ENCODE measurements around the gene NAA35. TPM values are rescaled to one million over a fixed set of nuclear protein-coding genes. Genes with fewer than 3 reads are reported as not detected.

The NAA35 gene
- total and polyA plus RNA-seq, 9 of the 15 experiments (the other 6 are each of a cell fraction or from before 2014, with no cell fraction given): 17.7 to 43.9 (median 29.0) TPM

DNA sequence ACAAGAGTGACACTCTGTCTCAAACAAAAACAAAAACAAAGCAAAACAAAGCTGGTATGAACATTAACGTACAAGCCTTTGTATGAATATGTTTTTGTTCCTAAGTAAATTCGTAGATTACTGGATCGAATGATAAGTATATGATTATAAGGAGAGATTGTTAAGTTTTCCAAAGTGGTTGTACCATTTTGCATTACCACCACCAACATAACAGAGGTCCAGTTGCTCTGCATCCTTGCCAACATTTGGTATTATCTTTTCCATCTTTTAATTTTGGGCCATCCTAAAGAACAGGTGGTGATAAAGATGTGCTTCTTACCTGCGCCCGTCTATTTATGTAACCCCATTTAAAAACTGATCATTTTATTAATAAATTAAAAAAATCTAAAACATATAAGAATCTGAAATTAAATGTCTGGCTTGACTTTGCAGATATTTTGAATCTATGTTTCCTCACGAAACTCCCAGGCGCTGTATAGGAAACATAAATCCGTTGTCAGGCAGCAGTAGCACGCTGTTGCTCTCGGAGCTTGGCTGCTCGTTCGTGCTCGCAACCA is 593 bp upstream of the NAA35 start (continued):
- TF ChIP-seq MLLT1 (IDR thresholded peaks at IDR 0.05) (peak in 1 of 2 experiments; percentile 58; a peak in 2 of 4 replicates), TSC22D4 (tag; IDR thresholded peaks at IDR 0.05) (no peak), PML (IDR thresholded peaks at IDR 0.05; ENCODE audit: low read length) (peak; percentile 60; the same call in 1 of the 2 replicates), SMAD1 (IDR thresholded peaks at IDR 0.05; ENCODE audit: low read depth, low read length, partially characterized antibody) (peak; percentile 61), POLR2AphosphoS5 (IDR thresholded peaks at IDR 0.05; ENCODE audit: control insufficient read depth, insufficient read depth, low read depth, low read length) (peak; percentile 90), NFRKB (IDR thresholded peaks at IDR 0.05; ENCODE audit: low read depth) (peak; percentile 69), TAF1 (IDR thresholded peaks at IDR 0.05; ENCODE audit: control insufficient read depth, extremely low read depth, insufficient read depth, low read length, severe bottlenecking) (peak; percentile 89), HDAC3 (IDR thresholded peaks at IDR 0.05; ENCODE audit: borderline replicate concordance, partially characterized antibody) (peak; percentile 42), SUPT5H (IDR thresholded peaks at IDR 0.05) (peak; percentile 83), POLR2B (IDR thresholded peaks at IDR 0.05; ENCODE audit: low read depth, partially characterized antibody) (peak; percentile 80), CAMTA2 (CRISPR knock-in tag; conservative IDR thresholded peaks at IDR 0.05) (no peak), ZBTB7A (IDR thresholded peaks at IDR 0.05; ENCODE audit: borderline replicate concordance, control insufficient read depth, low read depth, low read length) (no peak), RFX1 (IDR thresholded peaks at IDR 0.05) (0 out of 2 replicates have a peak, but pooled peaks have one; percentile 6)
- TF ChIP-seq, protein P1, sequence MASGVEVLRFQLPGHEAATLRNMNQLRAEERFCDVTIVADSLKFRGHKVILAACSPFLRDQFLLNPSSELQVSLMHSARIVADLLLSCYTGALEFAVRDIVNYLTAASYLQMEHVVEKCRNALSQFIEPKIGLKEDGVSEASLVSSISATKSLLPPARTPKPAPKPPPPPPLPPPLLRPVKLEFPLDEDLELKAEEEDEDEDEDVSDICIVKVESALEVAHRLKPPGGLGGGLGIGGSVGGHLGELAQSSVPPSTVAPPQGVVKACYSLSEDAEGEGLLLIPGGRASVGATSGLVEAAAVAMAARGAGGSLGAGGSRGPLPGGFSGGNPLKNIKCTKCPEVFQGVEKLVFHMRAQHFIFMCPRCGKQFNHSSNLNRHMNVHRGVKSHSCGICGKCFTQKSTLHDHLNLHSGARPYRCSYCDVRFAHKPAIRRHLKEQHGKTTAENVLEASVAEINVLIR (CRISPR knock-in tag; IDR thresholded peaks at IDR 0.05): peak; percentile 12; the same call in 1 of the 2 replicates
- TF ChIP-seq, protein P2, sequence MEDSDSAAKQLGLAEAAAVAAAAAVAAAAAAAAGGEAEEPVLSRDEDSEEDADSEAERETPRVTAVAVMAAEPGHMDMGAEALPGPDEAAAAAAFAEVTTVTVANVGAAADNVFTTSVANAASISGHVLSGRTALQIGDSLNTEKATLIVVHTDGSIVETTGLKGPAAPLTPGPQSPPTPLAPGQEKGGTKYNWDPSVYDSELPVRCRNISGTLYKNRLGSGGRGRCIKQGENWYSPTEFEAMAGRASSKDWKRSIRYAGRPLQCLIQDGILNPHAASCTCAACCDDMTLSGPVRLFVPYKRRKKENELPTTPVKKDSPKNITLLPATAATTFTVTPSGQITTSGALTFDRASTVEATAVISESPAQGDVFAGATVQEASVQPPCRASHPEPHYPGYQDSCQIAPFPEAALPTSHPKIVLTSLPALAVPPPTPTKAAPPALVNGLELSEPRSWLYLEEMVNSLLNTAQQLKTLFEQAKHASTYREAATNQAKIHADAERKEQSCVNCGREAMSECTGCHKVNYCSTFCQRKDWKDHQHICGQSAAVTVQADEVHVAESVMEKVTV (CRISPR knock-in tag; IDR thresholded peaks at IDR 0.05): 0 out of 2 replicates have a peak, but pooled peaks have one; percentile 25
- TF ChIP-seq, protein P3, sequence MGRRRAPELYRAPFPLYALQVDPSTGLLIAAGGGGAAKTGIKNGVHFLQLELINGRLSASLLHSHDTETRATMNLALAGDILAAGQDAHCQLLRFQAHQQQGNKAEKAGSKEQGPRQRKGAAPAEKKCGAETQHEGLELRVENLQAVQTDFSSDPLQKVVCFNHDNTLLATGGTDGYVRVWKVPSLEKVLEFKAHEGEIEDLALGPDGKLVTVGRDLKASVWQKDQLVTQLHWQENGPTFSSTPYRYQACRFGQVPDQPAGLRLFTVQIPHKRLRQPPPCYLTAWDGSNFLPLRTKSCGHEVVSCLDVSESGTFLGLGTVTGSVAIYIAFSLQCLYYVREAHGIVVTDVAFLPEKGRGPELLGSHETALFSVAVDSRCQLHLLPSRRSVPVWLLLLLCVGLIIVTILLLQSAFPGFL (CRISPR knock-in tag; IDR thresholded peaks at IDR 0.05): no peak
